Activated T-helper 17 cell treated with anti-CD3 and anti-CD28 coated beads, Interleukin-2, amount 50 U/mL, for 72 hours (primary cell): ENCODE results near the gene CALCB. TPM values are rescaled to one million over a fixed set of nuclear protein-coding genes. Genes with fewer than 3 reads are reported as not detected.
A peak's percentile ranks its signal among the peaks of the same experiment; 100 is the strongest.
"Not testable (repeated sequence)": the region's sequence is repeated elsewhere in the genome, so short reads cannot be mapped to it uniquely, and the experiment has no call there.

Source experiments
- ATAC-seq: fragments of 150-1000 bp; cut with Tn5 transposase; replicated peaks from 2 replicates; pipeline ENCODE4 v1.10.0; 2021; ENCODE audit warnings: mild to moderate bottlenecking, moderate library complexity
- H3K27ac Mint-ChIP-seq: one replicate; pipeline ENCODE4 v1.8.0; 2022; ENCODE audit warnings: mixed read lengths
- H3K27me3 Mint-ChIP-seq: one replicate; pipeline ENCODE4 v1.8.0; 2022; ENCODE audit warnings: mixed read lengths
- H3K36me3 Mint-ChIP-seq: one replicate; pipeline ENCODE4 v1.8.0; 2022; ENCODE audit warnings: low read depth, mild to moderate bottlenecking, mixed read lengths
- H3K4me1 Mint-ChIP-seq: one replicate; pipeline ENCODE4 v1.8.0; 2022; ENCODE audit warnings: mixed read lengths
- H3K4me3 Mint-ChIP-seq: one replicate; pipeline ENCODE4 v1.8.0; 2022; ENCODE audit warnings: mild to moderate bottlenecking, mixed read lengths
- H3K9me3 Mint-ChIP-seq: one replicate; pipeline ENCODE4 v1.8.0; 2022; ENCODE audit warnings: mixed read lengths
- total RNA-seq, 2 donors: library from RNA; stranded (reverse); gene quantifications; one replicate each; pipeline ENCODE4 v1.2.3, GENCODE V29; 2022

CALCB gene
- total RNA-seq, 2 donors from 2014 or later, result 0.56 to 1.3 TPM

GRCh38 chr11:15057329-15057728 is 16.1 kb upstream of the CALCB start:
- no peaks in the 10 kb centered on the region for H3K9me3 Mint-ChIP-seq
- ATAC-seq, result no peak
- H3K27ac Mint-ChIP-seq, result no peak overlapping the region
- no peak overlapping the region for H3K4me3 Mint-ChIP-seq
- no peaks in the 10 kb centered on the region for H3K4me1 Mint-ChIP-seq
- H3K27me3 Mint-ChIP-seq, result peaks cover 5% of the 10 kb centered on the region
- H3K36me3 Mint-ChIP-seq, result no peaks in the 10 kb centered on the region

DNA sequence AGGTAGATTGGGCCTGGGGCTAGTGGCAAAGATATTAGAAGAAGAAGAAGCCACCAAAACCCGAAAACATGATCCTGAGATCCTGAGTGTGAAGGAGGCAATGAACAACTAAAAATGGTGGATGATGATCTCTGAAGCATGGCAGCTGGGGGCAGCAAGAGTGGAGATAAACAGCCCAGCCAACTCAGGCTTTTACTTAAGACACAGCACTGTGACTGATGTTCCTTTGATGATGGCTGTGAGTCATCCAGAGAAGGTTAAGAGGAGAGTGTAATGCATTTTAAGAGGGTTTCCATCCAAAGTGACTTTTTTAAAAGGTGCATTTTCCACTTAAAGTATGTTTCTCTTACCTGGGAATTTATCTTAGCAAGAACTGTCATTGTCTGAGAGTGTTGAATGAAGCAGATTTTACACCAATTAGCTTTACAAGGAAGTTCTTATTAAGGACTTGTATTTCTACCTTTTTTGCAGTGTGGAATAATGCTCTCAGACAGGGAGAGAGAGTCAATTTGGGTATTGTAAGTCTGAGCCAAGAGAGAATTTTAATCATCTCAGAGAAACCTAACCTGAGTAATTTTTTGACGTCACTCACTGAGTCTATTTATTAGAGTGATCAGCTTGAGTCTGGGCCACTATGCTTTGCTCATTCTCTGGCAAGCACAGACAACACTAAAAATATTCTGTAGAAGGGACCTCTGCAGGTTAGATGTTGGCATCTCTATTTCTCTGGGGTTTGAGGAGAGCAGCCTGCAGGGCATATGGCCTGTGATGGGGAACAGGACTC is 14.1 kb upstream of the CALCB start:
- Mint-ChIP-seq H3K36me3 (no peaks in the 10 kb centered on the region), H3K4me1 (no peaks in the 10 kb centered on the region), H3K4me3 (no peak overlapping the region), H3K27ac (no peak overlapping the region), H3K27me3 (peaks cover 5% of the 10 kb centered on the region), H3K9me3 (no peaks in the 10 kb centered on the region)
- ATAC-seq, result no peak

GRCh38 chr11:15062599-15062998 is 10.8 kb upstream of the CALCB start:
- H3K27ac Mint-ChIP-seq, result no peak overlapping the region
- H3K9me3 Mint-ChIP-seq, result no peaks in the 10 kb centered on the region
- no peaks in the 10 kb centered on the region for H3K4me1 Mint-ChIP-seq
- no peak for ATAC-seq
- no peaks in the 10 kb centered on the region for H3K36me3 Mint-ChIP-seq
- no peak overlapping the region for H3K4me3 Mint-ChIP-seq
- peaks cover 5% of the 10 kb centered on the region for H3K27me3 Mint-ChIP-seq

- not testable (repeated sequence) for H3K9me3 Mint-ChIP-seq, H3K4me3 Mint-ChIP-seq, H3K36me3 Mint-ChIP-seq, H3K4me1 Mint-ChIP-seq, H3K27ac Mint-ChIP-seq, ATAC-seq
- H3K27me3 Mint-ChIP-seq, result peaks cover 11% of the 10 kb centered on the region
These were observed 3.6 kb upstream of the CALCB start for GRCh38 chr11:15069751-15070150.

GRCh38 chr11:15071556-15072255 is 1.7 kb upstream of the CALCB start:
- Mint-ChIP-seq H3K27me3 (peaks cover 6% of the 10 kb centered on the region), H3K27ac (no peak overlapping the region), H3K9me3 (peaks cover 4% of the 10 kb centered on the region), H3K4me1 (no peaks in the 10 kb centered on the region), H3K36me3 (no peaks in the 10 kb centered on the region), H3K4me3 (peak overlapping the region; percentile 27)
- no peak for ATAC-seq

DNA sequence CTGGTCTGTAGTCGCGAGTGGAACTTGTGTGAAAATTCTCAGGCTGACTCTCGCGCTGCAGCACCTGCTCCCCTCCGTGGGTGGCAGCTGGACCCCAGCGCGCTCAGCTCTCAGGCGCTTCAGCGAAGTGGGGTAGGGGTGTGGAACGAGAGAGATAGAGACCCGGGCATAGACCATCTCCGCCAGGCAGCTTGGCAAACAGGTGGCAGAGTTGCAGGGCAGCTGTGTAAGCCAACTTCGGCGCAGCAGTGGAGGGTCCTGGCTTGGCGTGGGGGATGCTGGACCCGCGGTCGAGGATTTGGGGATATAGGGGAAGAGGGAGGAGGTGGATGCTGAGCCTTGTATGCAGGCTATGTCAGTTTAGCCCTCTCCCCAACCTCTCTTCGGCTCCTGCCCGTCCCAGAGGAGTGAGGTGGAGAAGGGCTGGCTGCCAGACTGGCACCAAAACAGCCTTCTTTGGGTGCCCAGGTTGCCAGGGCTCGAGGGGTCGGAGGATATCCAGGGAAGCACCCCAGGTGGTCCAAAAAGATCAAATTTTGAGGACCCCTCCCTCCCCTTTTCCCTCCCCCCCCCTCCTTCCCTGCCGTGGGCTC is 746 bp upstream of the CALCB start:
- Mint-ChIP-seq H3K36me3 (no peaks in the 10 kb centered on the region), H3K9me3 (peaks cover 4% of the 10 kb centered on the region), H3K27me3 (peaks cover 6% of the 10 kb centered on the region), H3K4me3 (peak overlapping the region; percentile 85), H3K27ac (no peak overlapping the region), H3K4me1 (no peaks in the 10 kb centered on the region)
- ATAC-seq, result no peak

- Mint-ChIP-seq H3K27me3 (peaks cover 6% of the 10 kb centered on the region), H3K4me3 (peak overlapping the region; percentile 85), H3K27ac (peak overlapping the region; percentile 56), H3K36me3 (no peaks in the 10 kb centered on the region), H3K9me3 (no peaks in the 10 kb centered on the region), H3K4me1 (no peaks in the 10 kb centered on the region)
- peak; percentile 90 for ATAC-seq
These were observed 1.1 kb downstream of the CALCB start for GRCh38 chr11:15074206-15075161.

DNA sequence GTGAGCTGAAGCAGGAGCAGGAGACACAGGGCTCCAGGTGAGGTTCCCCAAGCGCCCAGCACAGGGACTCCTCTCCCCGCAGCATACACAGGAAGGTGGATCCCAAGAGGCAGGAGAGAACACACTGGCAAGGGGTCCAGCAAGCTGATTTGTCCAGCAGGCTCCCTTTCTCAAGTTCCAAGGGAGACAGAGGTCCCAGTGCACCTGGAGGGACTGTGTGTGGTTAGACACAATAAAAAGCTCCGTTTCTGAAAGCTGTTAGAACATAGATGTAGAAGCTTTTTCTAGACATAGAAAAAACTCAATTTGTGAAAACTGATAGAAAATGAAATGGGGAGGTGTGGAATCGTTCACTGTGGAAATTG is 1.8 kb downstream of the CALCB start:
- H3K27ac Mint-ChIP-seq, result no peak overlapping the region
- H3K4me1 Mint-ChIP-seq, result no peaks in the 10 kb centered on the region
- no peak for ATAC-seq
- H3K36me3 Mint-ChIP-seq, result no peaks in the 10 kb centered on the region
- H3K4me3 Mint-ChIP-seq, result peak overlapping the region; percentile 85
- H3K9me3 Mint-ChIP-seq, result no peaks in the 10 kb centered on the region
- H3K27me3 Mint-ChIP-seq, result peaks cover 6% of the 10 kb centered on the region

- Mint-ChIP-seq H3K27me3 (peaks cover 7% of the 10 kb centered on the region), H3K27ac (no peak overlapping the region), H3K4me1 (no peaks in the 10 kb centered on the region), H3K9me3 (no peaks in the 10 kb centered on the region), H3K36me3 (no peaks in the 10 kb centered on the region), H3K4me3 (no peak overlapping the region)
- ATAC-seq, result no peak
These were observed 17.8 kb downstream of the CALCB start for GRCh38 chr11:15091175-15091574.

- Mint-ChIP-seq H3K27ac (no peak overlapping the region), H3K36me3 (no peaks in the 10 kb centered on the region), H3K4me1 (no peaks in the 10 kb centered on the region)
These were observed 18.2 kb downstream of the CALCB start for GRCh38 chr11:15091625-15092024.

DNA sequence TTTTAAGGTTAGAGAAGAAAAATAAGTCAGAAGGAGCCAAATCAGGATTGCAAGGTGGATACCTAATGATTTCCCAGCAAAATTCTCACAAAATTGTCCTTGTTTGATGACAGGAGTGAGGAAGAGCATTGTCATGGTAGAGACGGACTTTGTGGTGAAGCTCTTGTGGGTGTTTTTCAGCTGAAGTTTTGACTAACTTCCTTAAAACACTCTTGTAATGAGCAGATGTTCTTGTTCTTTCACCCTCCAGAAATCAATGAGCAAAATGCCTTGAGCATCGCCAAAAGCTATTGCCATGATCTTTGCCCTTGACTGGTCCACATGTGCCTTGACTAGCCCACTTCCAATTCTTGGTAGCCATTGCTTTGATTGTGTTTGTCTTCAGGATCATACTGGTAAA is 20.0 kb downstream of the CALCB start:
- no peaks in the 10 kb centered on the region for H3K36me3 Mint-ChIP-seq
- H3K4me1 Mint-ChIP-seq, result no peaks in the 10 kb centered on the region
- H3K27ac Mint-ChIP-seq, result no peak overlapping the region
- H3K9me3 Mint-ChIP-seq, result no peaks in the 10 kb centered on the region
- no peak overlapping the region for H3K4me3 Mint-ChIP-seq
- ATAC-seq, result no peak
- peaks cover 11% of the 10 kb centered on the region for H3K27me3 Mint-ChIP-seq

More at GRCh38 chr11:15091625-15092024, 18.2 kb downstream of the CALCB start:
- no peaks in the 10 kb centered on the region for H3K9me3 Mint-ChIP-seq
- ATAC-seq, result no peak
- H3K27me3 Mint-ChIP-seq, result peaks cover 7% of the 10 kb centered on the region
- no peak overlapping the region for H3K4me3 Mint-ChIP-seq

GRCh38 chr11:15095736-15096228 is 22.4 kb downstream of the CALCB start:
- H3K4me3 Mint-ChIP-seq, result no peak overlapping the region
- no peaks in the 10 kb centered on the region for H3K36me3 Mint-ChIP-seq
- H3K27me3 Mint-ChIP-seq, result peaks cover 4% of the 10 kb centered on the region
- no peak for ATAC-seq
- H3K9me3 Mint-ChIP-seq, result no peaks in the 10 kb centered on the region
- H3K4me1 Mint-ChIP-seq, result no peaks in the 10 kb centered on the region
- no peak overlapping the region for H3K27ac Mint-ChIP-seq

- Mint-ChIP-seq H3K36me3 (no peaks in the 10 kb centered on the region), H3K27ac (no peak overlapping the region), H3K4me1 (no peaks in the 10 kb centered on the region), H3K27me3 (peaks cover 4% of the 10 kb centered on the region), H3K4me3 (no peak overlapping the region), H3K9me3 (no peaks in the 10 kb centered on the region)
- ATAC-seq, result no peak
These were observed 24.0 kb downstream of the CALCB start for GRCh38 chr11:15097411-15097810.

- no peak overlapping the region for H3K4me3 Mint-ChIP-seq
- H3K9me3 Mint-ChIP-seq, result no peaks in the 10 kb centered on the region
- H3K27ac Mint-ChIP-seq, result no peak overlapping the region
- H3K27me3 Mint-ChIP-seq, result peaks cover 4% of the 10 kb centered on the region
- no peaks in the 10 kb centered on the region for H3K4me1 Mint-ChIP-seq
- H3K36me3 Mint-ChIP-seq, result no peaks in the 10 kb centered on the region
- ATAC-seq, result no peak
These were observed 25.9 kb downstream of the CALCB start for GRCh38 chr11:15099267-15099666.
